ENCODE results near the gene R3HCC1L. TPM values are rescaled to one million over a fixed set of nuclear protein-coding genes. Genes with fewer than 3 reads are reported as not detected.

R3HCC1L gene
- total RNA-seq, 2 experiments from 2014 or later = 15.7 to 16.5 TPM

GRCh38 chr10:98263088-98263487 is 128.6 kb downstream of the R3HCC1L start:
- intact Hi-C loops (cut with micrococcal nuclease) = no loop called here
- no peaks in the 10 kb centered on the region for H3K9me3 Mint-ChIP-seq
- DNase-seq = no peak
- CTCF ChIA-PET = interaction anchor here (1.3 to 2.8 kb wide), 3 partner anchors 9 to 218 kb away, joined by 4 to 8 read pairs (median 6); no protein-coding TSS in a partner anchor
- ATAC-seq = no peak
- POLR2A ChIA-PET = no interaction called here
- H3K4me1 Mint-ChIP-seq (ENCODE audit: low read depth) = peaks cover 3% of the 10 kb centered on the region
- no peak overlapping the region for H3K27ac Mint-ChIP-seq
- H3K4me3 Mint-ChIP-seq = no peak overlapping the region
- H3K27me3 Mint-ChIP-seq = peaks cover 13% of the 10 kb centered on the region
- TF ChIP-seq, protein P1, sequence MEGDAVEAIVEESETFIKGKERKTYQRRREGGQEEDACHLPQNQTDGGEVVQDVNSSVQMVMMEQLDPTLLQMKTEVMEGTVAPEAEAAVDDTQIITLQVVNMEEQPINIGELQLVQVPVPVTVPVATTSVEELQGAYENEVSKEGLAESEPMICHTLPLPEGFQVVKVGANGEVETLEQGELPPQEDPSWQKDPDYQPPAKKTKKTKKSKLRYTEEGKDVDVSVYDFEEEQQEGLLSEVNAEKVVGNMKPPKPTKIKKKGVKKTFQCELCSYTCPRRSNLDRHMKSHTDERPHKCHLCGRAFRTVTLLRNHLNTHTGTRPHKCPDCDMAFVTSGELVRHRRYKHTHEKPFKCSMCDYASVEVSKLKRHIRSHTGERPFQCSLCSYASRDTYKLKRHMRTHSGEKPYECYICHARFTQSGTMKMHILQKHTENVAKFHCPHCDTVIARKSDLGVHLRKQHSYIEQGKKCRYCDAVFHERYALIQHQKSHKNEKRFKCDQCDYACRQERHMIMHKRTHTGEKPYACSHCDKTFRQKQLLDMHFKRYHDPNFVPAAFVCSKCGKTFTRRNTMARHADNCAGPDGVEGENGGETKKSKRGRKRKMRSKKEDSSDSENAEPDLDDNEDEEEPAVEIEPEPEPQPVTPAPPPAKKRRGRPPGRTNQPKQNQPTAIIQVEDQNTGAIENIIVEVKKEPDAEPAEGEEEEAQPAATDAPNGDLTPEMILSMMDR (IDR thresholded peaks at IDR 0.05) = no peak
- H3K36me3 Mint-ChIP-seq (ENCODE audit: low read depth) = no peaks in the 10 kb centered on the region

DNA sequence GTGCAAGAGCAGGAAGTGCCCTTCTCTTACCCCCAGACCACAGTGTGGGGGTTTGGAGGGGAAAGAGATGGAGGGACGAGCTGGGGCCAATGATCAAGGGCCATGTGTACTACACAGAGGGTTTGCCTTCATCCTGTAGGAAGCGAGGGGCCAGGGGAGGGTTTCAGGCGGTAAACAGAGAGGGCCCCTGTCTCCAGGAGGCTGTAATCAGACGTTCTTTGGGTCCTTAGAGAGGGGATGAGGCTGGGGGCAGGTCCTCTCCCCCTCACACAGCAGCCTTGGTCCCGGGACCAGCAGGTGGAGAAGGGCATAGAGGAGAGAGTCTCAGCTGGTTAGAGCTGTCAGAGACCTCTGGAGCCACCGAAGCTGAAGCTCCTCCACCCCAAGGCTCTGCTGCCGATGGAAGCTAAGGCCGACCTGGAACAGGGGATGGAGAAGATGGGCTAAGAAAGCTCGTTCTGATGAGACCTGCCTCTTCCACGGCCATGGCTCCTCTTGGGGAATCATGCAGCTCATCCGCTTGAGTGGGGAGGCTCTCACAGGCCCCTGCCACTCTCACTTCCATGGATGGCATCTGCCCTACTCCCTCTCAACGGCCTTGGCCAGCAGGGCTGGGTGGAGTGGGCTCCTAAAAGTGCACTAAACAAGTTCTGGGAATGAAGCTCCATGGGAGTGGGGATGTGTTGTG is 130.1 kb downstream of the R3HCC1L start:
- ATAC-seq (no peak), DNase-seq (no peak)
- H3K4me3 Mint-ChIP-seq = no peak overlapping the region
- H3K27ac Mint-ChIP-seq = no peak overlapping the region
- peaks cover 20% of the 10 kb centered on the region for H3K27me3 Mint-ChIP-seq
- CTCF ChIA-PET = interaction anchor here (2.8 kb wide), 1 partner anchor 95 kb away, joined by 8 read pairs; no protein-coding TSS in a partner anchor
- H3K36me3 Mint-ChIP-seq (ENCODE audit: low read depth) = no peaks in the 10 kb centered on the region
- peaks cover 3% of the 10 kb centered on the region for H3K4me1 Mint-ChIP-seq (ENCODE audit: low read depth)
- no peaks in the 10 kb centered on the region for H3K9me3 Mint-ChIP-seq
- POLR2A ChIA-PET = no interaction called here
- TF ChIP-seq, protein P1 (IDR thresholded peaks at IDR 0.05) = no peak
- intact Hi-C loops (cut with micrococcal nuclease) = no loop called here

- H3K36me3 Mint-ChIP-seq (ENCODE audit: low read depth) = no peaks in the 10 kb centered on the region
- ChIA-PET POLR2A (no interaction called here), CTCF (no interaction called here)
- H3K9me3 Mint-ChIP-seq = no peaks in the 10 kb centered on the region
- TF ChIP-seq, protein P1 (IDR thresholded peaks at IDR 0.05) = no peak
- H3K27me3 Mint-ChIP-seq = peaks cover 20% of the 10 kb centered on the region
- ATAC-seq (no peak), DNase-seq (no peak)
- H3K4me3 Mint-ChIP-seq = no peak overlapping the region
- peaks cover 3% of the 10 kb centered on the region for H3K4me1 Mint-ChIP-seq (ENCODE audit: low read depth)
- H3K27ac Mint-ChIP-seq = no peak overlapping the region
- intact Hi-C loops (cut with micrococcal nuclease) = no loop called here
These were observed 131.2 kb downstream of the R3HCC1L start for GRCh38 chr10:98265403-98266378.

- TF ChIP-seq, protein P1 (IDR thresholded peaks at IDR 0.05) = no peak
- Mint-ChIP-seq H3K4me1 (ENCODE audit: low read depth) (peaks cover 3% of the 10 kb centered on the region), H3K27me3 (peaks cover 24% of the 10 kb centered on the region), H3K36me3 (ENCODE audit: low read depth) (no peaks in the 10 kb centered on the region), H3K27ac (no peak overlapping the region), H3K4me3 (no peak overlapping the region), H3K9me3 (no peaks in the 10 kb centered on the region)
- DNase-seq (no peak), ATAC-seq (no peak)
- CTCF ChIA-PET = no interaction called here
- POLR2A ChIA-PET = no interaction called here
- intact Hi-C loops (cut with micrococcal nuclease) = no loop called here
These were observed 132.2 kb downstream of the R3HCC1L start for GRCh38 chr10:98266647-98267046.
